Mucosa of rectum (tissue), 2 donors: ENCODE measurements around the gene INPP5F.

Source experiments
- H3K27ac ChIP-seq, 2 donors: one replicate each; pipeline ENCODE4 v1.7.0; 2013; ENCODE audit warnings: inconsistent platforms in 2 of 2, low read depth in 2 of 2, low read length in 2 of 2
- H3K27me3 ChIP-seq, 2 donors: one replicate each; pipeline ENCODE4 v1.7.0; 2013; ENCODE audit warnings: low read length in 2 of 2; ENCODE audit not compliant: control insufficient read depth in 2 of 2, insufficient read depth in 2 of 2
- H3K36me3 ChIP-seq, 2 donors: one replicate each; pipeline ENCODE4 v1.7.0; 2013; ENCODE audit warnings: low read length in 2 of 2; ENCODE audit not compliant: control insufficient read depth in 2 of 2, insufficient read depth in 2 of 2
- H3K4me1 ChIP-seq, 2 donors: one replicate each; pipeline ENCODE4 v1.7.0; 2013; ENCODE audit warnings: low read length in 2 of 2, mild to moderate bottlenecking in 1 of 2; ENCODE audit not compliant: control insufficient read depth in 2 of 2, insufficient read depth in 2 of 2
- H3K4me3 ChIP-seq, 2 donors: one replicate each; pipeline ENCODE4 v1.7.0; 2013; ENCODE audit warnings: low read length in 2 of 2
- H3K9ac ChIP-seq, 2 donors: one replicate each; pipeline ENCODE4 v1.7.0; 2013; ENCODE audit warnings: low read length in 2 of 2, low read depth in 1 of 2, mild to moderate bottlenecking in 1 of 2
- H3K9me3 ChIP-seq, 2 donors: one replicate each; pipeline ENCODE4 v1.7.0; 2013; ENCODE audit warnings: low read length in 2 of 2; ENCODE audit not compliant: control insufficient read depth in 2 of 2
- donor health status: healthy.
- donor health status: Normal muscosa, but diverticular disease.

The INPP5F gene

GRCh38 chr10:119689016-119689580 lies 36.8 kb upstream of the INPP5F start:
- no peaks in the 10 kb centered on the region for H3K9me3 ChIP-seq
- no peaks in the 10 kb centered on the region for H3K4me1 ChIP-seq
- H3K27me3 ChIP-seq: no peaks in the 10 kb centered on the region
- no peak overlapping the region for H3K27ac ChIP-seq
- H3K36me3 ChIP-seq: no peaks in the 10 kb centered on the region
- H3K4me3 ChIP-seq: no peak overlapping the region
- no peak overlapping the region for H3K9ac ChIP-seq

DNA sequence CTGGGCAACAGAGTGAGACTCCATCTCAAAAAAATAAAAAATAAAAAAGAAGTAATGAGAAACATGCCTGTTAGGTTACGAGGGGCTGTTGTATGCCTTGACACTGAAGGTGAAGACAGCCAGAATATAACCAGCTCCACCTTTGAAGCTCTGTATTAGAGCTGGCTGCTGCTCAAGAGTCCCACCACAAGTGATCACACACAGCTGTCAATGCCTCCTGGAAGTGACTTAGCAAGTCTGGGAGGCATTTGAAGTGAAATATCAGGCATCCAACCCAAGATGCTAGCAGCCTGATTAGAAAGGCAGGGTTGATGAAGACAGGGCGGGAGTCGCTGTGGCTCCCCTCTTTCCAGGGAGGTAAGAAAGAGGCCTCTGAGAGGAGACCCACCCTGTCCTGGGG lies 34.1 kb upstream of the INPP5F start:
- Histone ChIP-seq H3K36me3 (no peaks in the 10 kb centered on the region), H3K27ac (no peak overlapping the region), H3K4me1 (no peaks in the 10 kb centered on the region), H3K27me3 (no peaks in the 10 kb centered on the region), H3K4me3 (no peak overlapping the region), H3K9ac (no peak overlapping the region), H3K9me3 (no peaks in the 10 kb centered on the region)

DNA sequence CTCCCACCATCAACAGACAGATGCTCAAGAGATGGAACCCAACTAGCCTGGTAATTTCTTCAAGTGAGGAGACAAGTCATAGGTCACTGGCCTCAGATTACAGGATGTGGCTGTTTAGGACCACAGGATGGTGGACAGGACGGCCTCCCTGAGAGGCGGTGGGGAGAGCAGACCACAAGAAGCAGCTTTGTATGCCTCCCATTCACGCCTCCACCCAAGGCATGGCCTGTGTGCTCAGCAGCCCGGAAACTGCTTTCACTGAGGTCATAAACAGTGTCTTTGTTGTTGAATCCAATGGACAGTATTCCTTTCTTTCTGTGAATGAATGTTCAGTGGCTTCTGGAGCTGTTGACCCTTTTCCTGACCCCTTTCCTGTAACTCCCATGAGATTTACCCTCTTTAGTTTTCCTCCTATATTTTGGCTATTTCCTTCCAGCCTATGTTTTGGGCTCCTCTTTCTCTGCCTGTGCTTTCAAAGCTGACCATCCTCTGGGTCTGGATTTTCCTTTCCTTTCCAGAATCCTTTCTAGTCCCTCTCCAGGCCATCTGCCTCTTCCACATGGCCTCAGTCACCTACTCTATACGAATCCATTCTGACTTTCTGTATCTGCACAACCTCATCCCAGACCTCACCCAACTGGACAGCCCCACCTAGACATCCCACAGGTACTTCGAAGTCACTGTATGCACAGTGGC lies 32.4 kb upstream of the INPP5F start:
- no peaks in the 10 kb centered on the region for H3K36me3 ChIP-seq
- H3K4me1 ChIP-seq: no peaks in the 10 kb centered on the region
- no peak overlapping the region for H3K9ac ChIP-seq
- H3K9me3 ChIP-seq: no peaks in the 10 kb centered on the region
- H3K4me3 ChIP-seq: no peak overlapping the region
- H3K27ac ChIP-seq: no peak overlapping the region
- H3K27me3 ChIP-seq: no peaks in the 10 kb centered on the region

- Histone ChIP-seq H3K36me3 (no peaks in the 10 kb centered on the region), H3K27ac (no peak overlapping the region), H3K27me3 (no peaks in the 10 kb centered on the region), H3K4me3 (no peak overlapping the region), H3K9me3 (no peaks in the 10 kb centered on the region), H3K4me1 (no peaks in the 10 kb centered on the region), H3K9ac (no peak overlapping the region)
Measured at GRCh38 chr10:119694608-119695007, 31.2 kb upstream of the INPP5F start.

DNA sequence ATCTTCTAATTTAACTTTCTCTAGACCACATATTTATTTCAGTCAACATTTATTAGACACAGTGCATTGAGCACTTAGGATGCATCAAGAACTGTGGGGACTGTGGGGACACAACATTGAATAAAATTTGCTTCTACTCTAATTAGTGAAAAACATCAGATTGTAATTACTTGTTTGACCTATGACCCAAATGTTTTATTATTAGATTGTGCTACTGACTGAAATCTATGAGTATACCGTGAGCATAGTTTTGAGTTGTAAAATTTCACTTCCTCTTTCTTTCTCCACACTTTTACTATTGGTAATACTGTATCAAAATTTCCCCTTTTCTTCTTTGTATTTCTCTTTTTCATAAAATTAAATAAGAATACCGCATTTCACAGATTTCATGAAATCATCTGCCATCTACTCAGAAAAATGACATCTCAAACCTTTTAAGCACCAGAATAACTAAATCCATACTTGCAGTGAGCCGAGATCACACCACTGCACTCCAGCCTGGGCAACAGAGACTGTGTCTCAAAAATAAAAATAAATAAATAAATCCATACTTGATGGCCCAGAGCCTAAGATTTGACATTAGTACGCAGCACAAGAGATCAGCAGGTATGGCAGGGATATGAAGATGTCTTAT lies 25.4 kb upstream of the INPP5F start:
- no peaks in the 10 kb centered on the region for H3K9me3 ChIP-seq
- no peaks in the 10 kb centered on the region for H3K36me3 ChIP-seq
- H3K9ac ChIP-seq: no peak overlapping the region
- no peak overlapping the region for H3K27ac ChIP-seq
- H3K27me3 ChIP-seq: no peaks in the 10 kb centered on the region
- no peak overlapping the region for H3K4me3 ChIP-seq
- H3K4me1 ChIP-seq: no peaks in the 10 kb centered on the region

DNA sequence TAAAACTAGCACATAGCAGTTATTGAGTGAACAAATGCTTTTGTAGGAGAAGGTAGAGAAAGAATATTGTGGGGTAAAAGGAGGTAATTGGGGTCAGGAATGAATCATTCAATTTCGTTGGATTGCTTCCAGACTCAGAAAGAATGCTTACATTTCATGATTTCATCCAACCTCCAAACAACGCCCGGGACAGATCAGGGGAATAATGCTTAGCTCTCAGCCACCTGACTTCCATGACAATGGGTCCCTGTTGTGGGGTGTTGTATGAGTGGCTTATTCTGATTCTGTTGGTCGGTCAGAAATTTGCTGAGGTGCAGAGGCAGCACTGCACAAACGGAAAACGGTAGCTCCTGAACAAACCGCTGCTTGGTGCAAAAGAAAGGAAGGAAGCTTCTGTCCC lies 24.0 kb upstream of the INPP5F start:
- no peaks in the 10 kb centered on the region for H3K9me3 ChIP-seq
- peak overlapping the region in 1 of 2 donors; percentile 14 for H3K9ac ChIP-seq
- no peaks in the 10 kb centered on the region for H3K4me1 ChIP-seq
- H3K4me3 ChIP-seq: no peak overlapping the region
- H3K27me3 ChIP-seq: no peaks in the 10 kb centered on the region
- H3K27ac ChIP-seq: no peak overlapping the region
- no peaks in the 10 kb centered on the region for H3K36me3 ChIP-seq

GRCh38 chr10:119702583-119702982 lies 23.3 kb upstream of the INPP5F start:
- H3K27ac ChIP-seq: no peak overlapping the region
- H3K4me1 ChIP-seq: no peaks in the 10 kb centered on the region
- H3K4me3 ChIP-seq: no peak overlapping the region
- H3K9ac ChIP-seq: no peak overlapping the region
- no peaks in the 10 kb centered on the region for H3K27me3 ChIP-seq
- H3K9me3 ChIP-seq: no peaks in the 10 kb centered on the region
- H3K36me3 ChIP-seq: no peaks in the 10 kb centered on the region

GRCh38 chr10:119703903-119704508 lies 21.8 kb upstream of the INPP5F start:
- Histone ChIP-seq H3K27ac (no peak overlapping the region), H3K27me3 (no peaks in the 10 kb centered on the region), H3K9ac (no peak overlapping the region), H3K9me3 (no peaks in the 10 kb centered on the region), H3K4me3 (no peak overlapping the region), H3K36me3 (no peaks in the 10 kb centered on the region), H3K4me1 (no peaks in the 10 kb centered on the region)

DNA sequence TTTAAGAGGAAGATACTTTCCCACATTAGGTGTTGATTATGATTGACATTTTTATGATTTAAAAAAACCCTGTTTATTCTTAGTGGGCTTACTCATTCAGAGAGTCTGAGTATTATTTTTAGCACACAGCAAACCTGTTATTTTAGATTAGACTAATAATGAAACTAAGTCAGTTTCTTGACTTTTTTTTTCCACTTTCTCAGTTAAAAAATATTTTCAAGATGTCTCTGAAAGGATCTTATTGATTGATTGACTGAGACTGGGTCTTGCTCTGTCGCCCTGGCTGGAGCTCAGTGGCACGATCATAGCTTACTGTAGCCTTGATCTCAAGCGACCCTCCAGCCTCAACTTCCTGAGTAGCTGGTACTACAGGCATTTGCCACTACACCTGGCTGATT lies 20.4 kb upstream of the INPP5F start:
- Histone ChIP-seq H3K4me1 (no peaks in the 10 kb centered on the region), H3K27me3 (no peaks in the 10 kb centered on the region), H3K9me3 (no peaks in the 10 kb centered on the region), H3K36me3 (no peaks in the 10 kb centered on the region), H3K9ac (no peak overlapping the region), H3K27ac (peak overlapping the region in 1 of 2 donors; percentile 52), H3K4me3 (no peak overlapping the region)

- H3K4me1 ChIP-seq: no peaks in the 10 kb centered on the region
- no peak overlapping the region for H3K27ac ChIP-seq
- no peak overlapping the region for H3K9ac ChIP-seq
- no peak overlapping the region for H3K4me3 ChIP-seq
- no peaks in the 10 kb centered on the region for H3K36me3 ChIP-seq
- no peaks in the 10 kb centered on the region for H3K27me3 ChIP-seq
- no peaks in the 10 kb centered on the region for H3K9me3 ChIP-seq
Measured at GRCh38 chr10:119706521-119707278, 19.1 kb upstream of the INPP5F start.
